HG02588 (cell line): ENCODE data around the gene TMEM219.
A peak's percentile ranks its signal among the peaks of the same experiment; 100 is the strongest.
"Not testable (repeated sequence)": the region's sequence is repeated elsewhere in the genome, so short reads cannot be mapped to it uniquely, and the experiment has no call there.

Experiments
- ATAC-seq: cut with Tn5 transposase; IDR thresholded peaks from one replicate; pipeline ENCODE4 v1.9.1; 2021; ENCODE audit warnings: mild to moderate bottlenecking, moderate library complexity; ENCODE audit not compliant: unreplicated experiment

Gene TMEM219

GRCh38 chr16:29961479-29962343, at the start of gene TMEM219:
TSS of gene TMEM219 (plus strand) at chr16:29962079. CDS start at chr16:29963144, 1,065 bp downstream.
- peak; percentile 84 for ATAC-seq

DNA sequence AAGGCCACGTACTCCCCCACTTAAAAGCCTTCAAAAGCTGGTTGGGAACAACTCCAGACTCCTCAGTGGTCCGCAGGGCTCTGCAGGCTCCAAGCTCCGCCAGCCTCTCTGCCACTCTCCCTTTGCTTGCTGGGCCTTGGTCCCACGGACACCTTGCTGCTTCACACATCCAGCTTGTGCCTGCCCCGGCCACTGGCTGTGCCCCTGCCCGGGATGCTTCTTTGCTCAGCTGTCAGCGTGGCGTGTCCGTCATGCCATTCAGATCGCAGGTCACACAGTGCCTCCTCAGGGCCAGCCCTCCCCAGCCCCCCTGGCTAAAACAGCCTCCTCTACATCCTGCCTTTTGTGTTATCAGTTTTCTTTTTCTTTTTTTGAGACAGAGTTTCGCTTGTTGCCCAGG, 49.8 kb upstream of the TMEM219 start:
- ATAC-seq: no peak

DNA sequence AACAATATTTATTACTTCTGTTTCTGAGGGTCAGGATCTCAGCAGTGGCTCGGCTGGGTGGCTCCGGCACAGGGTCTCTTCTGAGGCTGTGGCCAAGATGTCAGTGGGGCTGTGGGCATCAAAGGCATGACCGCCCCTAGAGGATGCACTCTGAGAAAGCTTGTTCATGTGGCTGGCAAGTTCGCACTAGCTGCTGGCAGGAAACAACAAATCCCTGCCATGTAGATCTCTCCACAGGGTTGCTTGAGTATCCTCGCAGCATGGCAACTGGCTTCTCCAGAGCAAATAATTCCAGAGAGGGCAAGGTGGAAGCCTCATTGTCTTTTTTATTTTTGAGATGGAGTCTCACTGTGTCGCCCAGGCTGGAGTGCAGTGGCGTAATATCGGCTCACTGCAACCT, 48.4 kb upstream of the TMEM219 start:
- ATAC-seq: no peak

DNA sequence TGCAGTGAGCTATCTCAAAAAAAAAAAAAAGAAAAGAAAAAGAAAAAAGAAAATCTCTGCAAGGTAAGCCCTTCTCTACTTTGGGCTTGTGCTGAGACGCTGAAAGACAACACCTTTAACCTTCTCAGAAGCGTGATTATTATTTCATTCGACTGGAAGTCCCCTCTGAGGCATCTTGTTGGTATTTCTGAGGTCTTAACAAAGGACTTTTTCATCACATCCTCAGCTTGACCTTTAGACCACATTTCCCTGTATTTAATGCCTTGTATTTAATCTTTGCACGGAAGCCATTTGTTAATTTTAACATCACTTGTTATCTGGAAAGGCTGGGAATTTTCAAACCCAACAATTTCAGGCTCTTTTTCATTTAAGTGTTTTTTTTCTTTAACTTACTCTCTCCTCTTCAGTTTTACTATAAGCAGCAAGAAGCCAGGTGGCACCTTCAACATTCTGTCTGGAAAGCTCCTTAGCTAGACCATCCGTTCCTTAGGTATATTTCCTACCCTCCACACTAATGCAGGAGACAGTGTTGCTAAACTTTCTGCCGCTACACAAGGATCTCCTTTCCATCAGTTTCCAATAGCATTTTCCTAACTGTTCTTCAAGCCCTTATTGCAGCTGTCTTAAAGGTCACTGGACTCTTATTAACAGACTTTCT, 46.2 kb upstream of the TMEM219 start:
- ATAC-seq: no peak

- ATAC-seq: no peak
Measured at GRCh38 chr16:29916979-29917378, 44.9 kb upstream of the TMEM219 start.

DNA sequence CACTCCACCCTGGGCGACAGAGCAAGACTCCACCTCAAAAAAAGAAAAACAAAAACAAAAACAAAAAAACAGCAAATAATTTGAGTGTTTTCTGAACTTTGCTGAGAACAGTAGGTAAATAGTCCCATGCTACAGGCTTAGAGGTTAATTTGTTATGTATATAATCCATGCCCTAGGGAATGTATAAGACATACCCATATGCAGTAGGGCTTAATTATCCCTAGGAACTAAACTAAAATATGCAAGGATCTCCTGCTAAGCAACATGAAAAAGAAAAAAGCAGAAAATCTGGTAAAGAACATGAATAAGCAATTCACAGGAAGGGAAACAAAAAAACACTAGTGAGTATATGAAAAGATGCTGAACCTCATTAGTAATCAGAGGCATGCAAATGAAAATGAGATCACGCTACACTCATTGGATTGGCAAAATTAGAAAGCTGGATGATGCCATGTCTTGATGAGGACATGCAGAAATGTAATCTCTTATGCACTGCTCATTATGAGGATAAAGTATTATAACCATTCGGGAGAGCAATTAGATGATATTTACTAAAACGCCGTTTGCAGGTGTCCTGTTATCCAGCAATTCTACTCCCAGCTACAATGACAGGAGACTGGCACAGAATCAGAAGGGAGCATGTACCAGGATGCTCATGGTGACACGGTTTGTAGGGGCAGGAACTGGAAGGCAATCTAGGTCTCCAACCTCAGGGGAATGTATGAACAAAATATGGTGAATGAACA, 41.4 kb upstream of the TMEM219 start:
- no peak for ATAC-seq

GRCh38 chr16:29921034-29921385, 40.9 kb upstream of the TMEM219 start:
- ATAC-seq: no peak

DNA sequence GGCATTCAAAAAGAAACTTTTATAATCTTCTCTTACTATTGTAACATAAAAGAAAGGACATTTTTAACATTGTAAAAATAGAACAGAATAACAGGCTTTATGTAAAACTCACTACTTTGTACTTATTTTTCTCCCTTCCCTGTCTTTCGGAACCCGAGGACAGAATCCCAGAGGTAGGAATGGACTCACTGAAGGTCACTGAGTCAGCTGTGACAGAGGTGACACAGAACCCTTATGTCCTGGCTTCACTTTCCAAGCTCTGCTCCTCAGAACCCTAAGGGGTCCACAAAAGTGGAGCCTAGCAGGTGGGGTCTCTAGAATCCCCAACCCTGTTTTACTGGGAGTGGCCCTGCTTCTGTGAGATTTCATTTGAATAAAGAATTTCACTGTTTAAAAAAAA, 39.6 kb upstream of the TMEM219 start:
- ATAC-seq: no peak

- no peak for ATAC-seq
Measured at GRCh38 chr16:29922986-29923501, 38.8 kb upstream of the TMEM219 start.

- no peak for ATAC-seq
Measured at GRCh38 chr16:29925105-29925756, 36.6 kb upstream of the TMEM219 start.

DNA sequence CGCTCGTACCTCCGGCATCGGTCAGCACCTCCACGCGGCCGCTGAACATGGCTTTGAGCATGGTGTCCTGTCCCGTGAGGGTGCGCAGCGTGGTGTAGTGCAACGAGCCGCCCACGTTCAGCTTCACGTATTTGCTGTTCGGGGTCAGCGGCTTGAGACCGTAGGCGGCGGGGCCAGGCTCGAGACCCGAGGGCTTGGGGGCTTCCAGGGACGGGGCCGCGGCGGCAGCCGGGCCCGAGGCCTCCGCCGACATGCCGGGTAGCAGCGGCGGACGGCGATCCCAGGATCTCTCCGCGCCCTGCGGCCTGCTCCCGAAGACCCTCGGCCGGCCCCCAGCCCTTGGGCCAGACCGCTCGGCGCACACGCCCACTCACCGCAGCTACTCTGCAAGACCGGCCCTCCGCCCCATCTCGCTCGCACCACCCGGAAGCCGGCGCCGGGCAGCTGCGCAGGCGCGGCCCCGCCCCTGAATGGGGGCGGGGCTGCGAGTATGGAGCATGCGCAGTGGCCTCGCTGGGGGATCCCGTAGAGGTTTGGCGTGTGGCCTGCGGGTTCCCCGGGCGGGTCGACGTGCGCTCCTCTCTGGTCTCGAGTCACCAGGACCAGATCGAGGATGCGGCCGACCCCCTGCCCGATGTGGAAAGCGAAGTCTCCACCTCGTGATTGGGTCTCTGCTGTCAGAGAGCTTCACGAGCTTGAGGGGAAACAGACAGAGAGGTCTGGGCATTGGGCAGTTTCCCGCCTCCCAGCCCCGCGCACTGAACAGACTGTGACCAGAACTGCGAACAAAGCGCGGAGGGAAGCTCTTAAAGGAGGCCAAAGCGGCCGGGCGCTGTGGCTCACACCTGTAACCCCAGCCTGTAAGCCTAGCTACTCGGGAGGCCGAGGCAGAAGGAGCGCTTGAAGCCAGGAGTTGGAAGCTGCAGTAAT, 35.8 kb upstream of the TMEM219 start, which contains the start of gene KCTD13:
Gene KCTD13, minus strand, starts transcription at position 446 of the 930 bp plus-strand sequence. Its CDS starts 193 bp downstream, at position 253.
- peak; percentile 85 for ATAC-seq

DNA sequence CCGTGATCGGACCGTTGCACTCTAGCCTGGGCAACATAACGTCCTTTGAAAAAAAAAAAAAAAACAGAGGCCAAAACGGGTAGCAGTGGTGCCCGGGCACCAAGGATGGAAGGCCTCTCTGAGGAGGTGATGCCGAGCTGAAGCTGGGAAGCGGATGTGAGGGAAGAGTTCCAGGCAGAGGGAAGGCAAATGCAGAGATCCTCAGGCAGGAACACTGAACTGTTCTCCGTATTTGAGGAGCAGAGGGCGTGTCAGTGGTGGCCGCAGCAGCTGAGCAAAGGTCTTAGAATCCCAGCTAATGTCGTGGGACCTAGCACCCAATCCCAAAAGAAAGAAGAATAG, 35.2 kb upstream of the TMEM219 start:
- ATAC-seq: no peak

- ATAC-seq: no peak
Measured at GRCh38 chr16:29927070-29927905, 34.6 kb upstream of the TMEM219 start.

GRCh38 chr16:29931750-29932149, 30.1 kb upstream of the TMEM219 start:
- not testable (repeated sequence) for ATAC-seq

- no peak for ATAC-seq
Measured at GRCh38 chr16:29940656-29941055, 21.2 kb upstream of the TMEM219 start.

- no peak for ATAC-seq
Measured at GRCh38 chr16:29943846-29944799, 17.8 kb upstream of the TMEM219 start.

- ATAC-seq: no peak
Measured at GRCh38 chr16:29947897-29948296, 14.0 kb upstream of the TMEM219 start.
